ENCODE data around the gene ATG7.

DNA sequence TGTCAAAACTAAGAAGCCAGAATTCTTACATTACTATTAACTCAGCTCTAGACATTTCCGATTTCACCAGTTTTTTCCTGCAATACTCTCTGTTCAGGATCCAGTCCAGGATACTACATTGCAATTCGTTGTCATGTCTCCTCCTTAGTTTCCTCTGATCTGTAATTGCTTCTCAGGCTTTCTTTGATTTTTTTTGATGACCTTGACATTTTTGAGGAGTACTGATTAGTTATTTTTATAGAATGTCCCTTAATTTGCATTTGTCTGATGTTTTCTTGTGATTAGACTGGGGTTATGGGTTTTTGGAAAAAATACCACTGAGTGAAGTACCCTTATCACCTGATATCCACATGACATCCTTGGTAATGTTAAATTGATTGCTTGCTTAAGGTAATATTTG lies 57.6 kb downstream of the ATG7 start:
- TF ChIP-seq POLR2AphosphoS5 (IDR thresholded peaks at IDR 0.05; ENCODE audit: low read depth, low read length): no peak
- TF ChIP-seq POLR2A (IDR thresholded peaks at IDR 0.05; ENCODE audit: low read depth, low read length): no peak

Data from GM12892 (cell line).